GM18867 (cell line): ENCODE measurements around the gene SEC16A.

Source experiments
- ATAC-seq: cut with Tn5 transposase; IDR thresholded peaks from one replicate; pipeline ENCODE4 v1.9.1; 2021; ENCODE audit warnings: mild to moderate bottlenecking, moderate library complexity; ENCODE audit not compliant: unreplicated experiment

The SEC16A gene

GRCh38 chr9:136502940-136503550 lies 20.2 kb upstream of the SEC16A start:
- ATAC-seq = no peak

- no peak for ATAC-seq
Observed at GRCh38 chr9:136502196-136502595, 19.4 kb upstream of the SEC16A start.

GRCh38 chr9:136501686-136502085 lies 18.8 kb upstream of the SEC16A start:
- no peak for ATAC-seq

- ATAC-seq = no peak
Observed at GRCh38 chr9:136499935-136500910, 17.4 kb upstream of the SEC16A start.

GRCh38 chr9:136499071-136499934 lies 16.5 kb upstream of the SEC16A start:
- ATAC-seq = no peak

GRCh38 chr9:136497916-136498695 lies 15.3 kb upstream of the SEC16A start:
- ATAC-seq = no peak

- ATAC-seq = no peak
Observed at GRCh38 chr9:136496801-136497620, 14.2 kb upstream of the SEC16A start.

GRCh38 chr9:136496181-136496580 lies 13.3 kb upstream of the SEC16A start:
- no peak for ATAC-seq

- ATAC-seq = no peak
Observed at GRCh38 chr9:136495238-136495800, 12.5 kb upstream of the SEC16A start.

- ATAC-seq = no peak
Observed at GRCh38 chr9:136494531-136495215, 11.8 kb upstream of the SEC16A start.

GRCh38 chr9:136494012-136494411 lies 11.2 kb upstream of the SEC16A start:
- no peak for ATAC-seq

GRCh38 chr9:136493567-136493971 lies 10.7 kb upstream of the SEC16A start:
- ATAC-seq = no peak

- no peak for ATAC-seq
Observed at GRCh38 chr9:136492978-136493522, 10.2 kb upstream of the SEC16A start.

- no peak for ATAC-seq
Observed at GRCh38 chr9:136489731-136490130, 6.9 kb upstream of the SEC16A start.

GRCh38 chr9:136488247-136489214 lies 5.7 kb upstream of the SEC16A start:
- ATAC-seq = no peak

GRCh38 chr9:136487672-136488071 lies 4.8 kb upstream of the SEC16A start:
- ATAC-seq = no peak
